ENCODE results near the gene SLC52A3. TPM values are rescaled to one million over a fixed set of nuclear protein-coding genes. Genes with fewer than 3 reads are reported as not detected.
A peak's percentile ranks its signal among the peaks of the same experiment; 100 is the strongest.
"Not testable (repeated sequence)": the region's sequence is repeated elsewhere in the genome, so short reads cannot be mapped to it uniquely, and the experiment has no call there.

Gene SLC52A3
- total RNA-seq (1 to 10 TPM in 4 of 6 donors, under 1 TPM in 2; 0.67 to 2.9 (median 1.2) TPM), polyA plus RNA-seq (1 to 10 TPM; 1.6 to 2.1 TPM)

GRCh38 chr20:768426-768978, at the start of gene SLC52A3:
SLC52A3 (minus strand) TSS chr20:768500; CDS start chr20:765774, 2,726 bp downstream.
- WGBS, 2 donors, result 33 to 48% methylated on average over 12 of the region's 12 CpGs
- Histone ChIP-seq H3K27me3 (no peaks in the 10 kb centered on the region), H3K9me3 (no peaks in the 10 kb centered on the region), H3K4me1 (no peaks in the 10 kb centered on the region), H3K4me3 (peak within 1 kb of the TSS in 1 of 4 donors; percentile 20), H3K27ac (peak within 1 kb of the TSS; percentile 55 to 76 (median 70)), H3K36me3 (no peaks in the 10 kb centered on the region)
- FAIRE-seq (no peak), DNase-seq (peak in 5 of 6 donors; percentile 52 to 65 (median 53)), ATAC-seq (peak; percentile 84 to 91 (median 88))
- intact Hi-C loops (cut with DNase I), result no loop called here
- no peak for TF ChIP-seq CTCF (IDR thresholded peaks at IDR 0.05)

- no peaks in the 10 kb centered on the region for H3K4me1 ChIP-seq
- no peaks in the 10 kb centered on the region for H3K9me3 ChIP-seq
- intact Hi-C loops (cut with DNase I), result loop anchor here (5.0 to 10.0 kb wide), 4 partner anchors 141 to 379 kb away; no protein-coding TSS in a partner anchor
- ATAC-seq (peak; percentile 35 to 90 (median 78)), DNase-seq (peak in 4 of 6 donors; percentile 19 to 74 (median 56)), FAIRE-seq (no peak)
- H3K27ac ChIP-seq, result no peak overlapping the region
- no peak overlapping the region for H3K4me3 ChIP-seq
- TF ChIP-seq CTCF (IDR thresholded peaks at IDR 0.05), result peak; percentile 90 to 95 (median 94)
- H3K27me3 ChIP-seq, result no peaks in the 10 kb centered on the region
- H3K36me3 ChIP-seq, result no peaks in the 10 kb centered on the region
- WGBS, 2 donors, result 21% methylated on average over 13 of the region's 13 CpGs
These were observed 47.8 kb upstream of the SLC52A3 start for GRCh38 chr20:815914-816606.

GRCh38 chr20:815226-815625, 46.9 kb upstream of the SLC52A3 start:
- no peaks in the 10 kb centered on the region for H3K27me3 ChIP-seq
- no peak for TF ChIP-seq CTCF (IDR thresholded peaks at IDR 0.05)
- H3K27ac ChIP-seq, result no peak overlapping the region
- no peaks in the 10 kb centered on the region for H3K9me3 ChIP-seq
- FAIRE-seq (no peak), ATAC-seq (no peak), DNase-seq (no peak)
- H3K4me3 ChIP-seq, result no peak overlapping the region
- intact Hi-C loops (cut with DNase I), result loop anchor here (5.0 to 10.0 kb wide), 4 partner anchors 142 to 380 kb away; no protein-coding TSS in a partner anchor
- H3K36me3 ChIP-seq, result no peaks in the 10 kb centered on the region
- 58 to 68% methylated on average over 10 of the region's 10 CpGs for WGBS, 2 donors
- H3K4me1 ChIP-seq, result no peaks in the 10 kb centered on the region

- no peak for TF ChIP-seq CTCF (IDR thresholded peaks at IDR 0.05)
- intact Hi-C loops (cut with DNase I), result loop anchor here in 2 of 3 donors (10.0 kb wide), 3 partner anchors 151 to 381 kb away; no protein-coding TSS in a partner anchor
- Histone ChIP-seq H3K27me3 (peaks cover 0 to 4% (median 0%) of the 10 kb centered on the region in 4 donors), H3K9me3 (no peaks in the 10 kb centered on the region), H3K36me3 (no peaks in the 10 kb centered on the region), H3K4me3 (no peak overlapping the region), H3K4me1 (no peaks in the 10 kb centered on the region), H3K27ac (no peak overlapping the region)
- no peak for FAIRE-seq
- WGBS, 2 donors, result 42 to 50% methylated on average over 8 of the region's 8 CpGs
- ATAC-seq, result no peak
- DNase-seq, result no peak
These were observed 45.1 kb upstream of the SLC52A3 start for GRCh38 chr20:813390-813789.

- not testable (repeated sequence) for H3K27ac ChIP-seq, FAIRE-seq
- 21 to 28% methylated on average over 2 of the region's 2 CpGs for WGBS, 2 donors
These were observed 44.1 kb upstream of the SLC52A3 start for GRCh38 chr20:812435-812814.

GRCh38 chr20:811776-812434, 43.6 kb upstream of the SLC52A3 start:
- H3K4me3 ChIP-seq, H3K27me3 ChIP-seq, H3K27ac ChIP-seq, ATAC-seq, H3K9me3 ChIP-seq, H3K4me1 ChIP-seq, DNase-seq, H3K36me3 ChIP-seq, FAIRE-seq: not testable (repeated sequence)
- WGBS, 2 donors, result 25 to 26% methylated on average over 13 of the region's 13 CpGs
- intact Hi-C loops (cut with DNase I), result loop anchor here in 2 of 3 donors (10.0 kb wide), 3 partner anchors 153 to 383 kb away; no protein-coding TSS in a partner anchor

More at GRCh38 chr20:812435-812814, 44.1 kb upstream of the SLC52A3 start:
- intact Hi-C loops (cut with DNase I), result loop anchor here in 2 of 3 donors (10.0 kb wide), 3 partner anchors 152 to 382 kb away; no protein-coding TSS in a partner anchor
- not testable (repeated sequence) for ATAC-seq, H3K4me1 ChIP-seq, DNase-seq, H3K4me3 ChIP-seq, H3K36me3 ChIP-seq, H3K9me3 ChIP-seq, H3K27me3 ChIP-seq
